NB4 (cell line): ENCODE data around the gene ANKRD12.
A peak's percentile ranks its signal among the peaks of the same experiment; 100 is the strongest.

Source experiments
- DNase-seq: peaks from one replicate; pipeline ENCODE4 v3.0.0; 2010; ENCODE audit warnings: low read depth
- H3K4me3 ChIP-seq: one replicate; pipeline ENCODE4 v1.5.1; 2011; ENCODE audit warnings: mild to moderate bottlenecking, low read depth, low read length, moderate library complexity
- MYC ChIP-seq: IDR thresholded peaks from 2 replicates; pipeline ENCODE4 v1.6.1; 2011; ENCODE audit warnings: low read depth, low read length
- POLR2A ChIP-seq: IDR thresholded peaks from 2 replicates; pipeline ENCODE4 v1.6.1; 2011; ENCODE audit warnings: mild to moderate bottlenecking; ENCODE audit not compliant: insufficient read length; ENCODE audit errors: extremely low read depth
- TF ChIP-seq, protein P1 (sequence below): IDR thresholded peaks from 2 replicates; pipeline ENCODE4 v1.6.1; 2011; ENCODE audit warnings: low read depth, low read length
- TF ChIP-seq, protein P2 (sequence below): IDR thresholded peaks from one replicate; pipeline ENCODE4 v1.5.1; 2012; ENCODE audit warnings: low read depth, low read length

The ANKRD12 gene

DNA sequence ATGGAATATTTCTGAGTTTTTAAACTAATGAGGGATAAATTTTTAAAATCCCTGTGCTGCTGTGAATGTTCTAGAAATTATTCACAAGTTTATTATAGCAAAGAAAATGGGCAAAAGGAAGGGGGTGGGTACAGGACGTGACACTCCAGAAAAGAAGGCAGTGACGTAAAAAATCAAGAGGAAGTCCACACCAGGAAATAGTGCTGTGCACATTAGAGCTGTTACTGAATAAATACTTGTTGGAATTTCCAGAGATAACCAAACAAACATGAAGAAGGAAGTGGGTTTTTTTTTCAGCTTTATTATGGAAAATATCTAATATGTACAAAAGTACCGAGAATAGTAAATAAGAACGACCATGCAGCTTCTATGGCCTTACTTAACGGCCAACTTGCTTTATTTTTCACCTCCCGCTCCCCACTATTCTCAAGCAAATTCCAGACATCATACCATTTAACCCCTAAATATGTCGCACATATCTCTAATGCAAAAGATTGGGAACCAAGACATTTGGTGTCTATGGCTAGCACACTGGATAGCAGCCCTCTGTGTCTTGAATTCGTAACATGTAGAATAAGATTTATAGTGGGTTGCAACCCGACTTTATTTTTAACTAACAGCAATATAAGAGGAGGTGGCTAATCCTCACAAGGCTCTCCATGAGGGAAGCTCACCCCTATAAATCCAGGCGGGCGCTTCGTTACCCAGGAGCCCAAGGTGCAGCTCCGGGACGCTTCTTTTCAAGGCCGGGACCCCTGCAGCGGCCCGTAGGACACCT, 34.7 kb upstream of the ANKRD12 start:
- peak; percentile 69 for DNase-seq
- peak overlapping the region; percentile 99 for H3K4me3 ChIP-seq
- TF ChIP-seq POLR2A = peak; percentile 52
- TF ChIP-seq MYC = no peak
- TF ChIP-seq, protein P1, sequence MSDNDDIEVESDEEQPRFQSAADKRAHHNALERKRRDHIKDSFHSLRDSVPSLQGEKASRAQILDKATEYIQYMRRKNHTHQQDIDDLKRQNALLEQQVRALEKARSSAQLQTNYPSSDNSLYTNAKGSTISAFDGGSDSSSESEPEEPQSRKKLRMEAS = no peak
- TF ChIP-seq, protein P2, sequence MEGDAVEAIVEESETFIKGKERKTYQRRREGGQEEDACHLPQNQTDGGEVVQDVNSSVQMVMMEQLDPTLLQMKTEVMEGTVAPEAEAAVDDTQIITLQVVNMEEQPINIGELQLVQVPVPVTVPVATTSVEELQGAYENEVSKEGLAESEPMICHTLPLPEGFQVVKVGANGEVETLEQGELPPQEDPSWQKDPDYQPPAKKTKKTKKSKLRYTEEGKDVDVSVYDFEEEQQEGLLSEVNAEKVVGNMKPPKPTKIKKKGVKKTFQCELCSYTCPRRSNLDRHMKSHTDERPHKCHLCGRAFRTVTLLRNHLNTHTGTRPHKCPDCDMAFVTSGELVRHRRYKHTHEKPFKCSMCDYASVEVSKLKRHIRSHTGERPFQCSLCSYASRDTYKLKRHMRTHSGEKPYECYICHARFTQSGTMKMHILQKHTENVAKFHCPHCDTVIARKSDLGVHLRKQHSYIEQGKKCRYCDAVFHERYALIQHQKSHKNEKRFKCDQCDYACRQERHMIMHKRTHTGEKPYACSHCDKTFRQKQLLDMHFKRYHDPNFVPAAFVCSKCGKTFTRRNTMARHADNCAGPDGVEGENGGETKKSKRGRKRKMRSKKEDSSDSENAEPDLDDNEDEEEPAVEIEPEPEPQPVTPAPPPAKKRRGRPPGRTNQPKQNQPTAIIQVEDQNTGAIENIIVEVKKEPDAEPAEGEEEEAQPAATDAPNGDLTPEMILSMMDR = no peak

DNA sequence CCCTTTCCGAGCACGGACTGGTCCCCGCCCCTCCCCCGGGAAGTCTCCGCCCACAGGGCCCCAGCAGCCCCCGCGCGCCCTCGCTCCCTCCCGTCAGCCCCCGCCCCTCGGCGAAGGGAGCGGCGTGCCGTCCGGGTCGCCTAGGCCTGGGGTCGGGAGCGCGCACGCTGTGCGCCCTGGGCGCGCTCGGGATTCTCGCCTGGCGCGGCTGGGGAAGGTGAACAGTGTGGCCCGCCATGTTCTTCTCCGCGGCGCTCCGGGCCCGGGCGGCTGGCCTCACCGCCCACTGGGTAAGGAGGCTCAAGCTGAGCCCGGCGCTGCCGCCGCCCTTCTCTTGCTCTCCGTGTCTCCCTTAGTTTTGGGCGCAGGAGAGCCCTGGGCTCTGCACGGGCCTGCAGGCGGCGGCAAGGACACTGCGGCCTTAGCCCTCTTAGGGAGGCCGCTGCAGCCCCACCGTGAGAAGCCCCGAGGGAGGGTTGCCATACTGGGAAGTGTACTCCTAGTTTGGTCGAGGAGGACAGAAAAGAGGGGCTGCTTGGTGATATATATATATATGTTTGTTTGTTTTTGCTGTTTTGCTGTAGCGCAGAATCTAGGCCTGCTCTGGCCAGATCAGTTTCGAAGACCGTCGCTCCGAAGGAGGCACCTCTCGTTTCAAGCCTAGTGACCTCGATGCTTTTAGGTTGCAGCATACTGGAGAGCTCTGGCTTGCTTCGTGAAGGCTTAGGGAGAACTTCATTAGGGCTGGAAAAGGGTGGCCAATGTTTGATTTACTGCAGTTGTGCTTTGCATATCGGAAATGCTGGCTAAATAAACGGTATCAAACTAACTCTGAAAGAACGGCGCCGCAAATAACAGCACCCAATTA, 33.8 kb upstream of the ANKRD12 start, which contains the start of gene NDUFV2:
Gene NDUFV2, plus strand, starts transcription at position 192 of the 868 bp plus-strand sequence. Its CDS starts 45 bp downstream, at position 237.
- TF ChIP-seq, protein P1 = peak; percentile 35; the same call in 1 of the 2 replicates
- TF ChIP-seq POLR2A (peak; percentile 62), MYC (peak; percentile 44; the same call in 1 of the 2 replicates)
- TF ChIP-seq, protein P2 = no peak
- DNase-seq = peak; percentile 98

DNA sequence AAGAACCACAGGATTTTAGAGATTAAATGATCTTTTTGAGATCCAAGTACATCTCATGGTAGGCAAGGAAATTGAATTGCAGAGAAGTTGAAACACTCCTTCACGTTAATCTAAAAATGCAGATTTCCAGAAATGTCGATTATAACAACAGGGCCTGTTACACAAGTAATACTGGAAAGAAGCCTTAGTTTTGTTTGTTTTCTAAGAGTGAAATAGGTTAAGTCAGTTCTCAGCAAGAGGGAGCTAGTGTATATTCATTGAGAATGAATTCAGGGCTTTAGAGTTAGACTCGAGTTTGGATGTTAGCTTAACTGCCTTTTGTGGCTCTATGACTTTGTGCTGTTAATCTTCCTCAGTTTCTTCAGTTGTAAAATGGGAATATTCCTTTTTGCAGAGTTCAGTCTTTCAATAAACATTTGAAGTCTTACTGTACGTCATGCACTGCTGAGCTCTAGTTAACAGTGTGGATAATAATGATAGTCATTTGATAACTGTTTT, 33.2 kb upstream of the ANKRD12 start:
- peak; percentile 21 for DNase-seq
- TF ChIP-seq, protein P2 = no peak
- TF ChIP-seq, protein P1 = no peak
- H3K4me3 ChIP-seq = peak overlapping the region; percentile 99

More for the DNA sequence above, 33.8 kb upstream of the ANKRD12 start, which contains the start of gene NDUFV2:
- H3K4me3 ChIP-seq = peak within 1 kb of the TSS; percentile 99

DNA sequence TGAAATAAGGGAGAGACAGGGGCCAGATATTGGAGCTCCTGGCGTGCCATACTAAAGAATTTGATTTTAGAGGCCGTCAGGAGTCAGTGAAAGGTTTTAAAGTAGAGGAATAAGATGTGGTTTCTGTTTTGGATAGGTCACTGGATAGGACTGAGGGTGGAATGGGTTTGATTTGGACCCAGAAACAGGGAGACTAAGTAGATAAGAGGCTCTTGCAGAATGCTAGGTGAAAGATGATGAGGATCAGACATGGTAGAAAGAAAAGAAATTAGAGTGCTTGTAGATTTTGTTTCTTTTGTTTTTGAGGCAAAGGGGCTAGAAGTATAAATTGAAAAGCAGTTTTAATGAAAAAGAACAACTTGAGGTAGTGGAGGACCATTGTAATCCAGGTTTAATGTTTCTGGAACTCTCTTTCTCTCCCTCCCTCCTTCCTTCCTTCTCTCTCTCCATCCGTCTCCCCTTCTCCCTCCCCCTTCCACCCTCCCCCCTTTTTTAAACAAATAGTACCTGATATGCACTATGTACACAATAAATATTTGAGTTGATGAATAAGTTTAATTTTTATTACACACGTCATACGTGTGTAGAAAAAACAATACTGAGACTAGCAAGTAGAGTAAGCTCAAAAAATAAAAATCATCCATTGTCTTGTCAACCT, 32.2 kb upstream of the ANKRD12 start:
- DNase-seq = no peak
- H3K4me3 ChIP-seq = peak overlapping the region; percentile 99
- TF ChIP-seq, protein P2 = no peak
- TF ChIP-seq POLR2A (no peak), MYC (no peak)
- TF ChIP-seq, protein P1 = no peak

DNA sequence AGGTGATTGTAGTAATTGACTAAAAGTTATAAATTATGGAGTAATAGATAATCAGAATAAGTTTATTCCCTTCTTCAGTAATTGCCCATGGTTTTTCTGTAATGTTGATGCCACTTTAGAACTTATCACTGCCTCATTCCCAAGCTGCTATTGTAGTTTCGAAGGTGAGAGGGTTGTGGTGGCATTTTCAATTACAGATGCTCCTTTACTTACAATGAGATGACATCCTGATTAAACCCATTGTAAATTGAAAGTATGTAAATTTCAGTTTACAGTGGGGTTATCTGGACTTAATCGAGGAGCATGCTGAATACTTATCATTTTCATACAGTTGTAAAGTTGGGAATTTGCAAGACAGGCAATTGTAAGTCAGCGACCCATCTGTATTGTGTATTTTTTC, 31.2 kb upstream of the ANKRD12 start:
- peak overlapping the region; percentile 99 for H3K4me3 ChIP-seq
- DNase-seq = no peak
- TF ChIP-seq, protein P1 = no peak
- TF ChIP-seq, protein P2 = no peak
- TF ChIP-seq MYC = no peak
- TF ChIP-seq POLR2A = no peak
